Left lung (tissue), 10 donors: ENCODE measurements around the gene GNAO1. TPM values are rescaled to one million over a fixed set of nuclear protein-coding genes. Genes with fewer than 3 reads are reported as not detected.

Experiments
- ATAC-seq: fragments of 200-7000 bp; cut with Tn5 transposase; one replicate; pipeline ENCODE4 v1.9.1; 2020; ENCODE audit warnings: moderate library complexity
- DNase-seq, 4 donors: peaks; one replicate each; pipeline ENCODE4 v3.0.0-alpha.2; 2013 to 2020
- H3K27ac ChIP-seq, 2 donors: fragments of 200-600 bp; sonication (generic) in 1 of 2; one replicate each; pipeline versions ENCODE4 v1.5.0 to v1.8.0; 2020 to 2021
- H3K27me3 ChIP-seq, 2 donors: fragments of 200-600 bp; sonication (generic) in 1 of 2; one replicate each; pipeline versions ENCODE4 v1.5.0 to v1.8.0; 2020 to 2021
- H3K36me3 ChIP-seq, 2 donors: fragments of 200-600 bp; sonication (generic) in 1 of 2; one replicate each; pipeline versions ENCODE4 v1.5.0 to v1.8.0; 2020 to 2021
- H3K4me1 ChIP-seq, 2 donors: fragments of 200-600 bp; one replicate each; pipeline ENCODE4 v1.8.0; 2021
- H3K4me3 ChIP-seq, 2 donors: fragments of 200-600 bp; sonication (generic) in 1 of 2; one replicate each; pipeline versions ENCODE4 v1.5.0 to v1.8.0; 2020 to 2021; ENCODE audit warnings: mild to moderate bottlenecking in 1 of 2
- H3K9me3 ChIP-seq, 2 donors: fragments of 200-600 bp; sonication (generic) in 1 of 2; one replicate each; pipeline versions ENCODE4 v1.5.0 to v1.8.0; 2020 to 2021
- CTCF ChIP-seq, 2 donors: fragments of 200-600 bp; sonication (generic) in 1 of 2; IDR thresholded peaks; one replicate each; pipeline versions ENCODE4 v1.5.0 to v1.8.0; 2021; ENCODE audit warnings: antibody characterized with exemption in 2 of 2
- intact Hi-C, 2 donors: fragments of 100-400 bp; cut with DNase I; formaldehyde crosslinking; loops; one replicate each; pipeline versions ENCODE4 v1.11.2 to v1.14.2; 2022
- polyA plus RNA-seq, 6 donors: library from polyadenylated mRNA; unstranded; fragments of 120-200 nt; gene quantifications; one replicate each; pipeline ENCODE4 v1.2.1, GENCODE V29; 2013; ENCODE audit not compliant: insufficient read length in 6 of 6
- total RNA-seq, 2 donors: library from RNA; stranded (reverse); fragmentation: NEBNext Ultra II Directional; extraction: Animal tissue kit (Norgen Biotek cat#: 25700); gene quantifications; one replicate each; pipeline ENCODE4 v1.2.1, GENCODE V29; 2021
- donor health status: DM: no; HTN: yes; CAD: no.
- donor health status: DM: no; HTN: no; CAD: no.

The GNAO1 gene
- total and polyA plus RNA-seq, 8 donors, result 1.3 to 34.1 (median 22.2) TPM

- Histone ChIP-seq H3K36me3 (no peaks in the 10 kb centered on the region), H3K4me3 (no peak overlapping the region), H3K27me3 (peaks cover 0 to 10% of the 10 kb centered on the region in 2 donors), H3K4me1 (no peaks in the 10 kb centered on the region), H3K27ac (no peak overlapping the region), H3K9me3 (no peaks in the 10 kb centered on the region)
- intact Hi-C loops, result loop anchor here in 1 of 2 donors (10.0 kb wide), 1 partner anchor 367 kb away; no protein-coding TSS in a partner anchor
- no peak for ATAC-seq
- TF ChIP-seq CTCF (IDR thresholded peaks at IDR 0.05), result no peak
- peak in 1 of 4 donors; percentile 50 for DNase-seq
These were observed 120.1 kb downstream of the GNAO1 start for GRCh38 chr16:56311208-56312027.

- intact Hi-C loops, result loop anchor here in 1 of 2 donors (10.0 kb wide), 1 partner anchor 367 kb away; no protein-coding TSS in a partner anchor
- H3K9me3 ChIP-seq, result no peaks in the 10 kb centered on the region
- no peaks in the 10 kb centered on the region for H3K4me1 ChIP-seq
- DNase-seq, result peak in 1 of 4 donors; percentile 61
- peaks cover 0 to 6% of the 10 kb centered on the region in 2 donors for H3K27me3 ChIP-seq
- no peak for TF ChIP-seq CTCF (IDR thresholded peaks at IDR 0.05)
- no peak overlapping the region for H3K27ac ChIP-seq
- no peak for ATAC-seq
- H3K36me3 ChIP-seq, result no peaks in the 10 kb centered on the region
- H3K4me3 ChIP-seq, result no peak overlapping the region
These were observed 120.7 kb downstream of the GNAO1 start for GRCh38 chr16:56312028-56312300.

- peak in 1 of 4 donors; percentile 59 for DNase-seq
- intact Hi-C loops, result loop anchor here in 1 of 2 donors (10.0 kb wide), 1 partner anchor 368 kb away; no protein-coding TSS in a partner anchor
These were observed 121.3 kb downstream of the GNAO1 start for GRCh38 chr16:56312556-56312955.

GRCh38 chr16:56314244-56314850 lies 123.1 kb downstream of the GNAO1 start:
- no peaks in the 10 kb centered on the region for H3K9me3 ChIP-seq
- intact Hi-C loops, result loop anchor here in 1 of 2 donors (10.0 kb wide), 1 partner anchor 370 kb away; no protein-coding TSS in a partner anchor
- H3K4me3 ChIP-seq, result no peak overlapping the region
- no peak overlapping the region for H3K27ac ChIP-seq
- peaks cover 0 to 8% of the 10 kb centered on the region in 2 donors for H3K27me3 ChIP-seq
- H3K4me1 ChIP-seq, result peaks cover 3 to 7% of the 10 kb centered on the region in 2 donors
- ATAC-seq, result no peak
- DNase-seq, result peak in 1 of 4 donors; percentile 23
- H3K36me3 ChIP-seq, result no peaks in the 10 kb centered on the region
- TF ChIP-seq CTCF (IDR thresholded peaks at IDR 0.05), result no peak

More at GRCh38 chr16:56312556-56312955, 121.3 kb downstream of the GNAO1 start:
- no peak for TF ChIP-seq CTCF (IDR thresholded peaks at IDR 0.05)
- Histone ChIP-seq H3K4me3 (no peak overlapping the region), H3K27ac (no peak overlapping the region), H3K9me3 (no peaks in the 10 kb centered on the region), H3K27me3 (peaks cover 0 to under 1% of the 10 kb centered on the region in 2 donors), H3K4me1 (no peaks in the 10 kb centered on the region), H3K36me3 (no peaks in the 10 kb centered on the region)
- no peak for ATAC-seq

GRCh38 chr16:56315955-56316354 lies 124.7 kb downstream of the GNAO1 start:
- H3K9me3 ChIP-seq, result no peaks in the 10 kb centered on the region
- peaks cover 0 to 8% of the 10 kb centered on the region in 2 donors for H3K27me3 ChIP-seq
- H3K36me3 ChIP-seq, result no peaks in the 10 kb centered on the region
- H3K4me1 ChIP-seq, result peaks cover 3 to 7% of the 10 kb centered on the region in 2 donors
- no peak overlapping the region for H3K27ac ChIP-seq
- ATAC-seq (no peak), DNase-seq (peak in 1 of 4 donors; percentile 39)
- no peak for TF ChIP-seq CTCF (IDR thresholded peaks at IDR 0.05)
- H3K4me3 ChIP-seq, result no peak overlapping the region
- intact Hi-C loops, result loop anchor here in 1 of 2 donors (10.0 kb wide), 1 partner anchor 371 kb away; no protein-coding TSS in a partner anchor
